ENCODE data around the gene CLK3.

GRCh38 chr15:74585191-74585590, 30.4 kb upstream of the CLK3 start:
- TF ChIP-seq CTCF (IDR thresholded peaks at IDR 0.05; ENCODE audit: low read depth, low read length): no peak
- no peak for TF ChIP-seq EZH2phosphoT487 (IDR thresholded peaks at IDR 0.05; ENCODE audit: low read depth)
